CD4-positive, alpha-beta T cell treated with Interleukin-10 for 1 hour (primary cell): ENCODE measurements around the gene TRMU.
A peak's percentile ranks its signal among the peaks of the same experiment; 100 is the strongest.

Source experiments
- DNase-seq: peaks from one replicate; pipeline ENCODE4 v3.0.0-alpha.2; 2020

The TRMU gene

DNA sequence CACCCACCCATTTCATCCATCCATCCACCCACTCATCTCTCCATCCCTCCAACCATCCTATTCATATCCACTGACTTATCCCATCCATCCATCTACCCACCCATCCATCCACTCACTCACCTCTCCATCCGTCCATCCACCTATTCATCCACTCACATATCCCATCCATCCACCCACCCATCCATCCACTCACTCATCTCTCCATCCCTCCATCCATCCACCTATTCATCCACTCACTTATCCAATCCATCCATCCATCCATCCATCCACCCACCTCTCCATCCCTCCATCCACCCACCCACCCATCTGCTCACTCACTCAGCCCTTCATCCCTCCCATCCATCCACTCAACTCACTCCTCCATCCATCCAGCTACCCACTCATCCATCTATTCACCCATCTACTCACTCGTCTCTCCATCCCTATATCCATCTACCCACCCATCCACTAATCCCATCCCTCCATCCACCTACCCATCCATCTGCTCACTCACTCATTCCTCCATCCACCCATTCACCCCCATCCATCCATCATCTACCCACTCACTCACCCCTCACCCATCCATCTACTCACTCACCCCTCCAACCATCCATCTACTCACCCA is 36.2 kb downstream of the TRMU start:
- no peak for DNase-seq

DNA sequence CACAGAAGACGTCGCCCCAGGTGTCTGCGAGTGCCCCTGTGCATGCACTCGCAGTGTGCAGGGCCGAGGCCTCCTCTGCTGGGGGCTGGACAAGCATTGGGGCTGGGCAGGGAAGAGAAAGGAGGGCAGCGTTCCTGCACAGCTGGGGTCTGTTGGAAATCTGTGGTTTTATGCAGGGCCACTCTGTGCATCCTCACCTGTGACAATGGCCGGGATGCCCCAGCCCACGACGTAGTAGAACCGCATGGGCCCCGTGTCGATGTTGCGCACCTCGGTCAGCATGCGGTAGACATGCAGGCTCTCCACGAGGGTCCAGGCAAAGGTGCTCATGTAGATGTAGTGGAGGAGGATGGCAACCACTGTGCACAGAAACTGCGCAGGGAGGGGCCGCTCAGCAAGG is 37.2 kb downstream of the TRMU start:
- no peak for DNase-seq

DNA sequence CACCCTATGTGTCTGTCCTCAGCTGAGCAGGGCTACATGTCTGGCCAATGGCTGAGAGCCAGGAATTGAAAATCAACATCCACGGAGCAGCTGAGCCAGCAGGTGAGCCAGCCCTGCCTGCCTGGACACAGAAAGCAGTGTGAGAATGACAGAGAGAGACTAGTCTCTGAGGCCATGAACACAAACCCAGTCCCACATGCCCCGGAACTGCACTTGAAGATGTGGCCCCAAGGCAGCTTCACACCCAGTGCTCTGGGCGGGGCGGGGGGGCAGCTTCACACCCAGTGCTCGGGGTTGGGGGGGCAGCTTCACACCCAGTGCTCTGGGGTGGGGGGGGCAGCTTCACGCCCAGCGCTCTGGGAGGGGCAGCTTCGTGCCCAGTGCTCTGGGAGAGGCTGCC is 37.6 kb downstream of the TRMU start:
- DNase-seq, result peak; percentile 59

DNA sequence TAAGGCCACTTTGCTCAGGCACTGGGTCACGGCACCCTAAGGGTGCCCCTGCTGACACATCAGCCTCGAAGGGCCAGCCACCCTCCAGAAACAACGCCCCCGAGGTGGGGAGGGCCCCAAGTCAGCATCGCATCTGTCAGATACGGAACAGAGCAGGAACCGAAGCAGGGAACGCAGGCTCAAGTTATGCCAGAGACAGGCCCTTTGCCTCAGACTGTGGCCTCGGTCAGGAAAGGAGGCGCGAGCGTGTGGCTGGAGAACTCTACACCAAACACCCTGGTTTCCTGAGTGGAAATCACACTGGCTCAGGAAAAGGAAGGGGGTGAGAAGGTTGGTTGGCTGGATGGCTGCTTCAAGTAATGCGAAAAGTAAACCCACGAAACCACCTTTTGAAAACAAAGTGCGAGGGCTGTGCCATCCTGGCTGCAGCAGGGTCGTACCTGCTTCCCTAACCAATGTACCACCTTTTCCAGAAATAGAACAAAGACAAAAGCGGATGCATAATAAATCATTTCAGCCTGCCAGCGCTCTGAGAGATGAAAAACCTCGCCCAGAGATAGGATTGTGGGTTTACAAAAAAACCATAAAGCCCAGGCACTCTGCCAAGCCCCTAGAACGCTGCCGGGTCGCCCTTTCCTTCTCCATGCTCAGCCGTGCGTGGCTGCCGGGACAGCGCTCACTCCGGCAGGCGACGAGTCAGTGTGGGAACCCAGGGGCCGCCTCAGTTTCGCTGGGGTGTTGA is 38.6 kb downstream of the TRMU start:
- peak; percentile 37 for DNase-seq

DNA sequence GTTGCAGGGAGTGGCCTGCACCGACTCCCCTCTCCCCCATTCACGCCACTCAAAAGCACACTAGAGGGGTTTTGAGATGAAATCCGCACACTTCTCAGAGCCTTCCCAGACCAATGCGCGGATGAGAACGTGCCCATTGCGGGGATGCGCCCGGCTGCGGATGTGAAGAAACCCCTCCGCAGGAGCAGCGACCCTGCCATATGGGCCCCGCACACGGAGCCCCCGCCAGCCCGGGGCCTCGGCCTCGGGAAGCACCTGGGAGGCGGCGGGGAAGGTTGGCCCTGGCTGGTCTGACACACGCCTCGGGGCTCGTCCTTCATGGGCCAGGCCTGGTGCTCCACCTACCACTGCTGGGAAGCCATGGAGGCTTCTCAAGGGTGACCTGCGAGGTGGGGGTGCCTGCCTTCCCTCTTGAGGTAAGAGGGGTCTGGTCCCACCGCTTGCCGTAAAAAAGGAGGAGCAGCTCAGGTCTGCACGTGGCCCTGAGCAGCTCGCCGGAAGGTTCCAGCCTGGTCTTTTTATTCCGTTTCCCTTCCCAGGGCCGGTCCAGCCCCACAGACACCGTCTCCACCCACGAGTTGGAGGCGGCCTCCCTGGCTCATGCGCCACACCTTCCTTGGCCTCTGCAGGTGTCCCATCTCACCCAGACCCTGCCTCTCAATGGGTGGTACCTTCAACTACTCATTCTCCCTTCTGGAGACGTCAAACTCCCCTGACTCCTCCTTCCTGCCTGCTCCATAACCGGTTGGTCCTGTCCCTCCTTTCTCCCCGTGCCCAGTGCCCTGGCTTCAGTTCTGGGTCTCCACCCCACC is 39.4 kb downstream of the TRMU start:
- no peak for DNase-seq

DNA sequence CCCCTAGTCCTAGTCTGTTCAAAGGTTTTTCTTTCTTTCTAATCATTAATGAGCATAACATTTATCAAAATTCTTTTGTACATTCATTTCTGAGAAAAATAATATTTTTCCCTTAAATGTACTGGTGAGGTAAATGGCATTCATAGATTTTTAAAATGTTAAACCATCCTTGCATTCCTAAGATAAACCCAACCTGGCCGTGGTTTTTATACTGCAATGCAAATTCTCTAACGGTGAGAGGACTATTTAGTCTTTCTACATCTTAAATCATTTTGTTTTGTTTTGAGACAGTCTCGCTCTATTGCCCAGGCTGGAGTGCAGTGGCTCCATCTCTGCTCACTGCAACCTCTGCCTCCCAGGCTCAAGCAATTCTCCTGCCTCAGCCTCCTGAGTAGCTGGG is 40.6 kb downstream of the TRMU start:
- DNase-seq, result no peak

DNA sequence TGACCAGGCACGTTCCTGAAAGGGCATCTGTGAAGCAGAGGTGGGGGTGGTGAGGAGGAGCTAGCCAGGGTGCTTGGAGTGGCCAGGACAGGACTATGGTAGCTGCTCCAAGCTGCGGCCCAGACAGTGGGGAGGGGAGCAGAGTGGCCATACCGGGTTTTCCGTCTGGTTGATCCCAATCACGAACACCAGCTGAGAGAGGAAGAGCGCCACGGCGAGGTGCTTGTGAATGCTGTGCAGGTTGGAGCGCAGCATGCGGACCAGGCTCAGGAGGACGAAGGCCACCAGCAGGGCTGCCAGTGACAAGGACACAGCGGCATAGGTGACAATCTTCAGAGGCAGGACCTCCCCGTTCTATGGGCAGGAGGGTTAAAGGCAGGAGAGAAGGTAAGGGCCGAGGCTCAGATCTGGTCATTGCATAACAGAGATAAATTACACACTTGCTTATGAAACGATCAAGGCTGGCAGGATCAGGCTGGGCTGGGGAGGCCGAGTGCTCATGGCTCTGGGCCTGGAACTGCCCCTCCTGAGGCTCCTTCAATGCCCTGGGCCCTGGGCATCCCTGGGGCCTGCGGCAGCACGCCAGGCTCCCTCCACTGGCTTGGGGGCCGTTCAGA is 41.5 kb downstream of the TRMU start:
- no peak for DNase-seq

DNA sequence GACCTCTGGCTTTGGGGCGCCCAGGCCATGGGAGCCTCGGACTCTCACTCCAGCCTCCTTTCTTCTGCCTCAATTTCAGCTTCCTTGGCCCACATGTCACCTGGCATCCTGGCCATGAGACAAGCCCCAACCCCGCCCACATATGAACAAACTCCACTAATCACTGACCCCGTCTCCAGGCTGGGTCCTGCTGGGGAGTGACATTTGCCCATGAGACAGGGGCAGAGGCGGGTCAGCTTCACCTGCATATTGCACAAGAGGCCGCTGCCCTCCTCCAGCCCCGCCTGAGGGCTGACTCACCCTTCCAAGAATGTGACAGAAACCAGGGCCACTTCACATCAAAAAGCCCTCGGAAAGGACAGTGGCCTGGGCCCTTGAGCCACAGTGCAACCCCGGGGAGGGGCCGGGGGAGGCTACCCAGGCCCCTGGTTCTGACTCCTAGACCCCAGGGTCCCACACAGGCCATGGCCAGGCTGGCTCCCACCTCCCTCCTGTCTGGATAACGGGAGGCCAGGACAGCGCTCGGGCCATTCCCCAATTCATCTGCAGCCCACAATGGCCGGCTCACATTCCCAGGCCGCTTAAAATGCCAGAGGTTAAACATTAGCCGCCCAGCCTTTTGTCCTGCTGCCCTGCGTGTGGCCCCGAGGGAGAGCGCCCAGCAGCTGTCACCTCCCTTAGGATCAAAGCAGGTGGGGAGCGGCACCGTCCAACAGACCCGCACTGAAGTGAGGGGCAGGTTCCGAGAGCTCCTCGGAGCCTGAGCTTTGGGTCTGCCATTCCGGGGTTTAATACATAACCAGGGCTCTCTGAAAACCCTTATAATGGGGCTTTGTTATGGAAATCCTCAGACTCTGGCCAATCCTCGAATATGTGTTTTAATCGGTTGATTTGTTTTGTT is 42.3 kb downstream of the TRMU start:
- no peak for DNase-seq

DNA sequence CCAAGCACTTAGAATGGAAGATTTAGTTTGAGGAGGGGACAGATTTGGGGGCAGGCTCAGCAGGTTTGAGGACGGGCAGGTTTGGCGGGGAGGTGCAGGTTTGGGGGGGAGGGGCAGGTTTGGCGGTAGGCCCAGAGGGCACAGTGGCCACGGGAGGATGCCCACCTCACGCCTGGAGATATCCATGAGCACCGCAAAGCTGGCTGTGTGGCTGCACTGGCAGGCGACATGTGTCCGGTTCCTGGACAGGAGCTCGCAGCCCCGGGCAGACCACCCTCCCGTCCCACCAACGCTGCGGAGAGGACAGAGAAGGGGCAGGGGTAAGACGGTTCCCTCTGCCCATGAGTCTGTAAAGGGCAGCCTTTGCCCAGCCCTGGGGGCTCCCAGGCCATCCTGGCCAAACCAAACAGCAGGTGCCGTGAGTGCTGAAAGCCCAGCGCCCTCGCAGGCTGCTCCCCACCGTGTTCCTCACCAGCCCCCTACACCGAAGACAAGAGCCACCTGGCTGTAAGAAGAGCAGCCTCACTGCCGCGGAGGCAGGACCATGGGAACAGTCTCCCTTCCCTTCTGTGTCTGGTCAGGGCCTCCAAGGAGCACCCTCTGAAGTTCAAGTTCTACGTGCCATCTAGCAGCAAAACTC is 43.0 kb downstream of the TRMU start:
- DNase-seq, result no peak

DNA sequence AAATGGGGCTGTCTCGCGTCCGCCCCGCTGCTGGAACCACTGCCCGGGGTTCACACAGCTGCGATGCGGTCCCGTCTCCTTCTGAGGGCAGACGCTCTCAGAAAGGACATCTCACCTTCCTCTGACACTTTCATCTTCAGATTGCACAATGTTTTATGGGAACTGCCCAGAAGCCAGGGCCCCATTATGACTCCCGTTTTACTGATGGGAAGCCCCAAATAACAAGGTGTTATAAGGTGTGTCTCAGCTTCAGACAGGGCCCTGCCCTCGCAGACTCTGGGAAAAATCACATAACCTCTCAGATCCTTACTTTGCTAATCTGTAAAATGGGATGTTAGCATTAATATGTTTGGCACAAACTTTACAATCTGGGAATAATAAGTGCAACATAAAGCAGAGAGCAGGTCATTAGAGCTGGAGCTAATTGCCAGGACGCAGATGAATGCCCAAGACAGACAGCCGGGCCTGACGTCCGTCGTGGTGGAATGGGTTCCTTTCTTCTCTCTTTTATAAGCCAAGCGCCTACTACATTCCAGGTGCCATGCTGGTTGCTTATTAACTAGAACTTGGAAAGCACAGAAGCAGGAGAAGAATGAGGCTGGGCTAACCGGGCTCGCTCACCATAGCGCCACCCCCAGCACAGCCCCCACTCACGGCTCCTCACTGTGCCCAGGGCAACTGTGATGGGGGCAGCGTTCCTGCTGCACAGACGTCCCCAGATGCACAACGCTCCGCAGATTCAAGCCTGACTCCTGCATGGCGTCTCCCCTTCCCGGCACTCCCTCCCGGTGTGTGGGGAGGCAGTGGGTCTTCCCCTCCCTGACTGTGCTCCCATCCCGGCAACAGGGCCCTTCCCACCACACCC is 43.8 kb downstream of the TRMU start:
- DNase-seq, result no peak

DNA sequence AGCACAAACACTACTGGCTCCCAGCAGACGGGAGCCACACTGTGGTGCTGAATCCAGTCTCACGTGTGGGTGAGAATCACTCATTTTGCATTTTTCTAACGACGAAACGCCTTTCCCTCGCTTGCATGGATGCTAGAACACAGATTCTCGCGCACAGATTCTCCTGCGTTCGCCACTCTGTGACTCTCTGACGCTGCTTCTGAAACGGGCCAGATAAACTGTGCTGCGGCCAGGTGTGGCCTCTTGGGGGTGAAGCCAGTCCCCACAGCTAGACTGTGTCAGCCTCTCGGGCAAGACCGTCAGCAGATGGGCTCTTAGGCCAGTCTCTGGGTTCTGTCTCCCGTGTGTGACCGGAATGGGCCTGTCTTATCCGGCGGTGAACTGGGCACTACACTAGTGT is 44.6 kb downstream of the TRMU start:
- no peak for DNase-seq

DNA sequence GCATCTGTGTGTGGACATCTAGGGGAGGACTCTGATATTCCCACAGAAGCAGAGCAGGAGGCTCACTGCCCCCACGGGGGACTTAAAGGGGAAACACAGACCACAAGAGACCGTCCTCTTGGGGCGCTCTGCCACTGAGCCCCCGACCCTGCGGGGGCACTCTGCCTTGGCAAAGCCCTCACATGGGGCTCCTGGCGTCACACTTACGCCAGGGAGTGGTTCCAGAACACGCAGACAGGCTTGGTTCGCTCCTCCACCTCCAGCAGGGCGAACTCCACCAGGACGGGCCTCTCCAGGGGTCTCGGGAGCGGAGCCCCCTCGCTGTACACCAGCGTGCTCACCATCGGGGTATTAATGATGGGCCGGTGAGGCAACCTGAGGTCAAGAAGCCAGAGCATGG is 45.1 kb downstream of the TRMU start:
- no peak for DNase-seq

DNA sequence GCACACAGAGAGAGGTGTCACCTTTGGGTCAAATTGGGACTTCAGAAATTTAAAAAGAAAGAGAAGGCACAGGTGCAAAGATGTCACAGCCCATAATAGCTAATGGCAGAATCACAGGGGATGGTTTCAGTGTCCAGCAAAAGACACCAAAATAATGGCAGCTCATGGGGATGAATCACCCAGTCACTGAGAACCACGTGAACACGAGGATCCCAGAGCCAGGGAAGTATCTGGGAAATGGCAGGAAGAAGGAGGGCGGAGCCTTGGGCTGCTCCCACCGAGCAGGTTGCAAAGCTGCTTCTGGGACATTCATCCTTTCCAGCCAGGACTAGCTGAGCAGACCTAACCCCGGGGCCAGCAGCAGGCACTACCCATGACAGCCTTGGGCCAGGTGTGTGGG is 45.6 kb downstream of the TRMU start:
- no peak for DNase-seq

DNA sequence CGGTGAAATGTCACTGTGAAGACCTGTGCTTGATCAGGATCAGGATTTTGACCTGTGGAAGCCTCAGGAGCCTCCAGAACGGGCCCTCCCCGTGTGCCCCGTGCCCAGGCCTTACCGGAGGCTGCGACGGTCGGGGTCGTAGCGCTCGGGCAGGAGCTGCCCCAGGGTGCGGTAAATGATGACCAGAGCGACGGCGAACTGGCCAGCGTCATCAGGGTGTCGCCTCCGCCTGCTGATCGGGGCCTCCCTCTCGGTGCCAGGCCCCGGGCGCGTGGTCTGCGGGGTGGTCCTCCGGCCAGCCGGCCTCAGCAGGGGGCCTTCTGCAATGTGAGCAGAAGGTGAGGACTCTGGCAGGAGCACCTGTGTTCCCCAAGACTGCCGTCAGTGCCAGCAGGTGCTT is 46.2 kb downstream of the TRMU start:
- no peak for DNase-seq

DNA sequence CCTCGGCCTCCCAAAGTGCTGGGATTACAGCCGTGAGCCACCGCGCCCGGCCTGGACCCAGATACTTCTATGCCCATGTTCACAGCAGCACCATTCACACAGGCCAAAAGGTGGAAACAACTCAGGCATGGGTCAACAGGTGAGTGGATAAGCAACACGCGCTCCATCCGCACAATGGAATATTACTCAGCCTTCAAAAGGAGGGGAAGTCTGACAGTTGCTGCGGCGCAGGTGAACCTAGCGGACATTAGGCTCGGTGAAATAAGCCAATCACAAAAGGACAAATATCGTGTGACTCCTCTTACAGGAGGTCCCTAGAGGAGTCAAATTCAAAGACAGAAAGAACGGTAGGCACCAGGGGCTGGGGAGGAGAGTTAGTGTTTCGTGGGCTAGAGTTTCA is 47.0 kb downstream of the TRMU start:
- DNase-seq, result no peak

DNA sequence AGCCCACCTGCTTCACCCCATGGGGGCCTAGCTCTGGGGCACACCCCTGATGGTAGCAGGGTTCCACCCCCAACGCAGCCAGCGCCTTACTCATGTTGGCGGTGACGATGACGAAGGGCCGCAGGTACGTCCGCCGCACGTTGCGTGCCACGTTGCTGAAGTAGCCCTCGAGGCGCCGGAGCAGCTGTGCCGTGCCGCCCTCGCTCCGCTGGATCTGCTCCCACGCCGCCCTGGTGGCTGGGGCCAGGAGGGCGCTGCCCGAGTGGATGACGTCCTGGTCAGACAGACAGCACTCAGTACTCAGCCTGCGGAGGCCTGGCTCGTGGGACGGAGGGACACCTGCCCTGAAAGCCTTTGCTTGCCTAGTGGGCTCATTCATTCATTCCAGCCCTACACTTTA is 50.8 kb downstream of the TRMU start:
- no peak for DNase-seq

DNA sequence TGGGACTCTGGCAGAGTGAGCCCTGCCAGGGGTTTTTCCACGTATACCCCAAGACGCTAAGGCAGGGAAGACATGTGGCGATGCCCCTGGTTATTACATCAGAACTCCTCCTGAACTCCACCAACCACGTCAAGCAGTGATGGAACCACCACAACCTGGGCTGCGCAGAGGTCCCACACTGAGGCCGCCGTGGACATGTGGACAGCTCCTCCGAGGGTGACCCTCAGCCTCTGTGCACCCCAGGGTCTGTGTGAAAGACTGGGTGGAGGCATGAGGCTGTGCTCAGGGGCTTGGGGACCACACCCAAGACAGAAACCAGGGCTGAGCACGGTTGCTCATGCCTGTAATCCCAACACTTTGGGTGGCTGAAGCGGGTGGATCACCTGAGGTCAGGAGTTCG is 52.2 kb downstream of the TRMU start:
- no peak for DNase-seq

DNA sequence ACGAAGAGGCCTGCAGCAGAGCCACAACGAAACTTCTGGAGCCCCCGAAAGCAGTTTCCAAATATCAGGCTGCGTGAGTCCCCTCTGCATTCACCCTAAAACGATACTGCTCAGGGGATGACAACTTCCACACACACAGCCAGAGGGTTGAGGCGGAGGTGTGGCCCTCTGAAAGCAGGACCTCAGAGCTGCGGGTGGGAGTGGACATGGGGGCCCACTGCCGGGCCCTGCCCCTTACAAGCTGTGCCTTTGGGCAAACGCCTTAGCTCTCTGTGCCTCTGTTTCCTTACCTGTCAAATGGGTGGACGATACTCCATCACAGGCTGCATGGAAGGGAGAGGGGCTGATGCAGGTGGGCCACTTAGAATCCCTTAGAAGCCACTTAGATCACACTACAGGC is 53.1 kb downstream of the TRMU start:
- DNase-seq, result no peak

DNA sequence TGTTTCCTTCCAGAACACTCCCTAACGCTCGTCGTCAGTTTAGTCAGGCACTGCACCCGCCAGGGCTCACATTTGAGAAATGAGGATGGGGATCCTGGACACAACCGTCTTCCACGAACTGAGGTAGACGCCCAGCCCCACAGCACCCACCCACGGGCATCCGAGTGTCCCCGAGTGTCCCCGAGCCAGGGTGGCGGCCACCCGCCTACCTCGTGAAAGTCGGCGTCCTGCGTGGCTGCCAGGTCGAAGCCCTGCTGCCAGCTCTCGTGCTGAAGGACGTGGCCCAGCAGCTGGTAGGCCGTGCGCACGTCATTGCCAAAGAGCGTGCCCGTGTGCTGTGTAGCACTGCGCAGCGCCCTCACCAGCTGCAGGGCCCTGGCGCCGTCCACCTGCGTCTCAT is 53.6 kb downstream of the TRMU start:
- no peak for DNase-seq

DNA sequence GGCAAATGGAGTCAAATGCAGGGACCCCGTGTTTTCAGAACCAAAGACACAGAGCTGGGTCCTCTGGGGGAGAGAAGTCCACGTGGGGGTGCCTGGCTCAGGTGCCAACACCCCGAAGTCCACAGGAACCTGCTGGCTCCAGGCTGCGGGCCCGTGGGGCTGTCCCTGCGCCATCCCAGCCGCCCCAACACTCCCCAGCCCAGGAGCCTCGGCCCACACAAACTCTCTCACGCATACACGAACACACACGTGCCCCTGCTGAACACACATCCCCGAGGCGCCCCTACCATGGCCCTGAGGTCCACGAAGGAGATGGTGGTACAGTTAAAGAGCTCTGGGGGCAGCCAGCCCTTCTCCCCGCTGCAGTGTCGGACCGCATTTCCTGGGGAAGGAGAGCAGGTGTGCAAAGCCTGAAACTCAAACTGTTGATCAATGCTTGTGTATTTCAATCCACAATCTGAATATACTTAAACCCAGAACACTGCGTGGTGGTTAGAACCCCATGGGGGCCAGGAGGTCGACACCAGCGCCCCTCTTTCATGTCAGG is 54.7 kb downstream of the TRMU start:
- DNase-seq, result no peak
